ENCODE results near the gene DCC.

DCC gene

DNA sequence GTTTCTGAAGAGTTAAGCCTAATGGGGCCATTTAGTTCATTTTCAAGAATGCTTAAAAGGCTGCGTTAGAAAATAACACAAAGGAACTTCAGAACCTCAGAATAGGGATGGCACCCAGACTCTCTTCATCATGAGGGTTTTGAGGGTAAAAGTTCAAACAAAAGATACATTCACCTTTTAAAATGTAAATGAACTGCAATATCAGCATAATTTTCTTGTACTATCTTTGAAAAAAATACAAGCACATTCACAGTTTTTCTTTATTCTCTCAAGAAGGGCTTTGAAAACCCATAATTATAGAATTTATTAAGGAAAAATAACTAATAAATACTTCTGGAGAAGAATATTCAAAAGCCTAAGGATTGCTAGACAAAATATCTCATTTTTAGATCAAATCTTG lies 791.0 kb downstream of the DCC start:
- Histone ChIP-seq H3K4me1 (ENCODE audit: low read length) (no peaks in the 10 kb centered on the region), H3F3A (ENCODE audit: insufficient read depth, low read length) (no peaks in the 10 kb centered on the region), H3K27ac (ENCODE audit: low read length) (no peak overlapping the region), H3K4me2 (ENCODE audit: low read depth, low read length) (no peak overlapping the region), H3K9me3 (replicated peaks; ENCODE audit: insufficient read depth, low read length) (no peaks in the 10 kb centered on the region), H4K20me1 (ENCODE audit: insufficient read depth, low read length) (no peaks in the 10 kb centered on the region), H2AFZ (ENCODE audit: low read length) (no peak overlapping the region), H3K27me3 (replicated peaks; ENCODE audit: insufficient read depth, low read length) (no peaks in the 10 kb centered on the region), H3K9me2 (replicated peaks; ENCODE audit: insufficient read depth, low read length) (no peaks in the 10 kb centered on the region), H3K36me3 (replicated peaks; ENCODE audit: insufficient read depth, low read length) (no peaks in the 10 kb centered on the region), H3K79me2 (ENCODE audit: low read length) (no peaks in the 10 kb centered on the region), H3K4me3 (ENCODE audit: low read length) (no peak overlapping the region), H3K9ac (ENCODE audit: low read length) (no peak overlapping the region)
- DNase-seq, result no peak
- TF ChIP-seq EZH2 (optimal IDR thresholded peaks at IDR 0.05; ENCODE audit: low read depth, low read length) (no peak), CTCF (IDR thresholded peaks at IDR 0.05; ENCODE audit: low read length) (no peak), EZH2phosphoT487 (IDR thresholded peaks at IDR 0.05; ENCODE audit: low read length) (no peak)

DNA sequence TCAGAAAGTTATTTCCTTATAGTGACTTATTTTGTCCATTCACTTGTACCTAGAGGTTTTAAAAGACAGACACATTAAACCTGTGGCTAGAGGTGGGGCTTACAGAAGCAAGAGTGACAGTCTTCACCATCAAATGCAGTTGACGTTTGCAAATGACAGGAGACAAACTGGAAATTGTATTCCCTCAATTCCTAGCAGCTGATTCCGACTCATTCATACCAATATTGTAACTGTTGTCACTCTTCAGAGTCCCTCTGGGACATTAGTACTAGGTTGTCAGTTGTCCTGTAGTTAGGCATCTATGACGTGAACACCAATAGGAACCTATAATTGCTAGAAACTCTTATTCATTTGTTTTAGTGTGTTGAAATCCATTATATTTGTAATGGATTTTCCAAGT lies 794.7 kb downstream of the DCC start:
- Histone ChIP-seq H3K4me2 (ENCODE audit: low read depth, low read length) (no peak overlapping the region), H3K79me2 (ENCODE audit: low read length) (no peaks in the 10 kb centered on the region), H4K20me1 (ENCODE audit: insufficient read depth, low read length) (no peaks in the 10 kb centered on the region), H3F3A (ENCODE audit: insufficient read depth, low read length) (no peaks in the 10 kb centered on the region), H3K9me3 (replicated peaks; ENCODE audit: insufficient read depth, low read length) (no peaks in the 10 kb centered on the region), H2AFZ (ENCODE audit: low read length) (no peak overlapping the region), H3K9me2 (replicated peaks; ENCODE audit: insufficient read depth, low read length) (no peaks in the 10 kb centered on the region), H3K27me3 (replicated peaks; ENCODE audit: insufficient read depth, low read length) (no peaks in the 10 kb centered on the region), H3K36me3 (replicated peaks; ENCODE audit: insufficient read depth, low read length) (no peaks in the 10 kb centered on the region), H3K4me1 (ENCODE audit: low read length) (no peaks in the 10 kb centered on the region), H3K27ac (ENCODE audit: low read length) (no peak overlapping the region), H3K4me3 (ENCODE audit: low read length) (no peak overlapping the region), H3K9ac (ENCODE audit: low read length) (no peak overlapping the region)
- no peak for TF ChIP-seq EZH2 (optimal IDR thresholded peaks at IDR 0.05; ENCODE audit: low read depth, low read length)
- DNase-seq, result no peak

DNA sequence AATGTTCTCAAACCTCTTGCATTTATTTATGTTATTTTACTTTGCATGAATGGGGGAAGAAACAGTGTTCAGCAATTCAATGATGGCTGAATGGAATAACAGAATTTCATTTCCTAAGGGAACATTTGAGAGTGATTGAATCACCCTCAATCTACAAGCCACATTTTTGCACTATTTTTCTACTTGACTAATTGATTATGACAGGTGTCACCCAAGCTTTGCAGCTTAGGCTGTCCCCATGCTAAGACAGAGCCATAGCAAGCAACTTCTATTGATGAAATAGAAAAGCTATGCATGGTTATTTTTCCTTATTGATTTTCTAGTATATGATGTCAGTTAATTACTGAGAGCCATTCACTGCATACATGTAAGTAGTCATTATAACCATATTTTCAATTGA lies 795.7 kb downstream of the DCC start:
- H3K27ac ChIP-seq (ENCODE audit: low read length), result no peak overlapping the region
- no peak overlapping the region for H3K4me3 ChIP-seq (ENCODE audit: low read length)
- no peaks in the 10 kb centered on the region for H3K27me3 ChIP-seq (replicated peaks; ENCODE audit: insufficient read depth, low read length)
- no peaks in the 10 kb centered on the region for H3K4me1 ChIP-seq (ENCODE audit: low read length)
- H3K36me3 ChIP-seq (replicated peaks; ENCODE audit: insufficient read depth, low read length), result no peaks in the 10 kb centered on the region
- no peaks in the 10 kb centered on the region for H3K9me3 ChIP-seq (replicated peaks; ENCODE audit: insufficient read depth, low read length)
- TF ChIP-seq CTCF (IDR thresholded peaks at IDR 0.05; ENCODE audit: low read length) (no peak), EZH2phosphoT487 (IDR thresholded peaks at IDR 0.05; ENCODE audit: low read length) (no peak), EZH2 (optimal IDR thresholded peaks at IDR 0.05; ENCODE audit: low read depth, low read length) (no peak)
- no peak overlapping the region for H3K9ac ChIP-seq (ENCODE audit: low read length)
- no peaks in the 10 kb centered on the region for H4K20me1 ChIP-seq (ENCODE audit: insufficient read depth, low read length)
- no peak for DNase-seq
- H3F3A ChIP-seq (ENCODE audit: insufficient read depth, low read length), result no peaks in the 10 kb centered on the region
- no peaks in the 10 kb centered on the region for H3K79me2 ChIP-seq (ENCODE audit: low read length)
- no peak overlapping the region for H3K4me2 ChIP-seq (ENCODE audit: low read depth, low read length)
- no peak overlapping the region for H2AFZ ChIP-seq (ENCODE audit: low read length)
- H3K9me2 ChIP-seq (replicated peaks; ENCODE audit: insufficient read depth, low read length), result no peaks in the 10 kb centered on the region

DNA sequence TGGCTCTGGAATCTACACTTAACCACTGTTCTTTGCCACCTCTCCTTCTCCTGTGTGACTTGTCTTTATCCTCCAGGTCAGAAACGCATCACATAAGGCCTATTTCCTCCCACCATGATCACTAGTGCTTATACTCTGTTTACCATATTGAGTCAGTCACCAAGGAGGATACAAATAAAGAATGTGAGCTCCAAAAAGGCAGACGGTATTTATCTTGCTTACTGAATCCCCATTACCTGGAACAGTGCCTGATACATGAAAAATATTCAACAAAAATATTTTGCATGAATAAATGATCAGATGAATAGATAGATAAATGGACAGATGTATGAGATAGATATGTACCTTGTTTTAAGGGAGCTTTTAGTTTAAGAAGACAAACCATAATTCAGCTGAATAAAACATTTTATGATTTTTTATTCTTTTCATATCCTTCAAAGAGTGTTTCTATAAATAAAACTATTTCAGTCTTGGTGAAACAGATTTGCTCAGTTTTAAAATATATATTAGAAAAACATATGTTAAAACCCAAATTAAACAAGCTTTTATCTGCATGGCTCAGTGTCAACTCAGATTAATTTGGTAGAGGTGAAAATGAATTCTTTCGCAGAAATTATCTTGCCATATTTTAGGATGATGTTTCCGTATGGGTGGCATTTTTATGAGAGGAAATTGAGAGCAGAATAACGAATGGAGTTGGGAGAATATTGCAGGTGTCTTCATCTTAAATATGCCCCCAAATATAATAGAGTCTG lies 799.9 kb downstream of the DCC start:
- H3K4me2 ChIP-seq (ENCODE audit: low read depth, low read length), result no peak overlapping the region
- H3K79me2 ChIP-seq (ENCODE audit: low read length), result no peaks in the 10 kb centered on the region
- H3K27me3 ChIP-seq (replicated peaks; ENCODE audit: insufficient read depth, low read length), result no peaks in the 10 kb centered on the region
- no peak overlapping the region for H3K4me3 ChIP-seq (ENCODE audit: low read length)
- no peaks in the 10 kb centered on the region for H3K4me1 ChIP-seq (ENCODE audit: low read length)
- TF ChIP-seq EZH2phosphoT487 (IDR thresholded peaks at IDR 0.05; ENCODE audit: low read length), result no peak
- no peak for TF ChIP-seq EZH2 (optimal IDR thresholded peaks at IDR 0.05; ENCODE audit: low read depth, low read length)
- no peak for TF ChIP-seq CTCF (IDR thresholded peaks at IDR 0.05; ENCODE audit: low read length)
- H3K9me2 ChIP-seq (replicated peaks; ENCODE audit: insufficient read depth, low read length), result no peaks in the 10 kb centered on the region
- no peak overlapping the region for H3K27ac ChIP-seq (ENCODE audit: low read length)
- H3K9ac ChIP-seq (ENCODE audit: low read length), result no peak overlapping the region
- H3F3A ChIP-seq (ENCODE audit: insufficient read depth, low read length), result no peaks in the 10 kb centered on the region
- no peak overlapping the region for H2AFZ ChIP-seq (ENCODE audit: low read length)
- no peaks in the 10 kb centered on the region for H3K36me3 ChIP-seq (replicated peaks; ENCODE audit: insufficient read depth, low read length)
- H4K20me1 ChIP-seq (ENCODE audit: insufficient read depth, low read length), result no peaks in the 10 kb centered on the region
- no peak for DNase-seq
- no peaks in the 10 kb centered on the region for H3K9me3 ChIP-seq (replicated peaks; ENCODE audit: insufficient read depth, low read length)

Measured in MM.1S (cell line).